CD4-positive, CD25-positive, alpha-beta regulatory T cell (primary cell): Measurements from ENCODE around the gene TMEM31. TPM values are rescaled to one million over a fixed set of nuclear protein-coding genes. Genes with fewer than 3 reads are reported as not detected.

Experiments
- ATAC-seq, 2 donors: fragments of 150-1000 bp; cut with Tn5 transposase; one replicate each; pipeline ENCODE4 v1.10.0; 2021; ENCODE audit warnings: low read depth in 2 of 2, moderate number of reproducible peaks in 2 of 2, moderate library complexity in 1 of 2
- DNase-seq, 3 donors: peaks; one replicate each; pipeline versions ENCODE4 v3.0.0 to v3.0.0-alpha.2; 2012 to 2022; ENCODE audit warnings: mixed read lengths in 1 of 3
- H3K27ac ChIP-seq: one replicate; pipeline ENCODE4 v1.7.0; 2013; ENCODE audit warnings: mild to moderate bottlenecking, low read length; ENCODE audit not compliant: insufficient read depth, poor library complexity, severe bottlenecking
- H3K27me3 ChIP-seq: one replicate; pipeline ENCODE4 v1.7.0; 2013; ENCODE audit warnings: low read length; ENCODE audit not compliant: control insufficient read depth, insufficient read depth
- H3K36me3 ChIP-seq: one replicate; pipeline ENCODE4 v1.7.0; 2013; ENCODE audit warnings: mild to moderate bottlenecking, low read length, moderate library complexity; ENCODE audit not compliant: control insufficient read depth, insufficient read depth
- H3K4me1 ChIP-seq: 2 replicates; pipeline ENCODE4 v1.7.0; 2013; ENCODE audit warnings: mild to moderate bottlenecking, low read length; ENCODE audit not compliant: insufficient read depth, control insufficient read depth, poor library complexity, severe bottlenecking
- H3K4me3 ChIP-seq: one replicate; pipeline ENCODE4 v1.7.0; 2013; ENCODE audit warnings: low read depth, mild to moderate bottlenecking, low read length, moderate library complexity
- H3K9me3 ChIP-seq, 2 experiments: 1 replicate in 1 of 2; 2 replicates in 1 of 2; pipeline ENCODE4 v1.7.0; 2013; ENCODE audit warnings: low read length in 2 of 2, mild to moderate bottlenecking in 1 of 2, moderate library complexity in 1 of 2; ENCODE audit not compliant: control insufficient read depth in 2 of 2
- H3K27ac Mint-ChIP-seq, 3 donors: one replicate each; pipeline ENCODE4 v1.8.0; 2020 to 2022; ENCODE audit warnings: mild to moderate bottlenecking in 3 of 3, mixed read lengths in 3 of 3, moderate library complexity in 2 of 3
- H3K27me3 Mint-ChIP-seq: one replicate; pipeline ENCODE4 v1.8.0; 2022; ENCODE audit warnings: mild to moderate bottlenecking, mixed read lengths
- H3K36me3 Mint-ChIP-seq: one replicate; pipeline ENCODE4 v1.8.0; 2020; ENCODE audit warnings: mixed read lengths
- H3K4me1 Mint-ChIP-seq, 4 donors: one replicate each; pipeline ENCODE4 v1.8.0; 2020 to 2022; ENCODE audit warnings: mixed read lengths in 4 of 4, mild to moderate bottlenecking in 1 of 4
- H3K4me3 Mint-ChIP-seq, 4 donors: one replicate each; pipeline ENCODE4 v1.8.0; 2020 to 2022; ENCODE audit warnings: mild to moderate bottlenecking in 4 of 4, mixed read lengths in 4 of 4, moderate library complexity in 3 of 4
- H3K9me3 Mint-ChIP-seq, 7 donors: one replicate each; pipeline ENCODE4 v1.8.0; 2020 to 2022; ENCODE audit warnings: mixed read lengths in 7 of 7, mild to moderate bottlenecking in 3 of 7, moderate library complexity in 2 of 7
- polyA plus RNA-seq, 4 donors: library from polyadenylated mRNA; unstranded; fragments of 300-500 nt; fragmentation: Illumina TruSeq; gene quantifications; one replicate each; pipeline ENCODE4 v1.2.3, GENCODE V29; 2021
- total RNA-seq: library from RNA; stranded (reverse); gene quantifications from one replicate; pipeline ENCODE4 v1.2.3, GENCODE V29; 2022

The TMEM31 gene
- not detected for total RNA-seq
- polyA plus RNA-seq = 1 to 10 TPM in 1 of 4 donors, not detected in 3; 1.0 TPM

- H3K36me3 ChIP-seq = no peaks in the 10 kb centered on the region
- H3K9me3 Mint-ChIP-seq = peaks cover 0 to 2% (median 0%) of the 10 kb centered on the region in 7 donors
- no peaks in the 10 kb centered on the region for H3K27me3 ChIP-seq
- H3K4me3 ChIP-seq = no peak within 1 kb of the TSS
- H3K4me1 ChIP-seq = no peaks in the 10 kb centered on the region
- ATAC-seq = no peak
- no peak within 1 kb of the TSS for H3K4me3 Mint-ChIP-seq
- H3K36me3 Mint-ChIP-seq = no peaks in the 10 kb centered on the region
- H3K27ac Mint-ChIP-seq = no peak within 1 kb of the TSS
- H3K4me1 Mint-ChIP-seq = no peaks in the 10 kb centered on the region
- no peaks in the 10 kb centered on the region for H3K27me3 Mint-ChIP-seq
- no peak for DNase-seq
- no peaks in the 10 kb centered on the region for H3K9me3 ChIP-seq
- H3K27ac ChIP-seq = no peak within 1 kb of the TSS
These were observed at the start of gene TMEM31 for GRCh38 chrX:103710609-103711008. TMEM31 (plus strand) TSS chrX:103710909; CDS start chrX:103712259, 1,350 bp downstream.

- Histone ChIP-seq H3K27ac (no peak overlapping the region), H3K4me1 (no peaks in the 10 kb centered on the region), H3K9me3 (no peaks in the 10 kb centered on the region), H3K4me3 (no peak overlapping the region), H3K36me3 (no peaks in the 10 kb centered on the region), H3K27me3 (peaks cover 3% of the 10 kb centered on the region)
- no peak for DNase-seq
- peaks cover 35% of the 10 kb centered on the region for H3K27me3 Mint-ChIP-seq
- peaks cover 0 to 4% (median 0%) of the 10 kb centered on the region in 7 donors for H3K9me3 Mint-ChIP-seq
- H3K27ac Mint-ChIP-seq = no peak overlapping the region
- no peak overlapping the region for H3K4me3 Mint-ChIP-seq
- H3K4me1 Mint-ChIP-seq = no peaks in the 10 kb centered on the region
- ATAC-seq = no peak
- no peaks in the 10 kb centered on the region for H3K36me3 Mint-ChIP-seq
These were observed 46.5 kb upstream of the TMEM31 start for GRCh38 chrX:103663981-103664762.

GRCh38 chrX:103666202-103667107 lies 44.3 kb upstream of the TMEM31 start:
- no peak overlapping the region for H3K27ac ChIP-seq
- Mint-ChIP-seq H3K9me3 (peaks cover 0 to 2% (median 0%) of the 10 kb centered on the region in 7 donors), H3K27ac (no peak overlapping the region), H3K27me3 (peaks cover 35% of the 10 kb centered on the region), H3K36me3 (no peaks in the 10 kb centered on the region), H3K4me3 (no peak overlapping the region), H3K4me1 (no peaks in the 10 kb centered on the region)
- H3K36me3 ChIP-seq = no peaks in the 10 kb centered on the region
- ATAC-seq (no peak), DNase-seq (no peak)
- peaks cover 3% of the 10 kb centered on the region for H3K27me3 ChIP-seq
- no peaks in the 10 kb centered on the region for H3K4me1 ChIP-seq
- no peaks in the 10 kb centered on the region for H3K9me3 ChIP-seq
- H3K4me3 ChIP-seq = no peak overlapping the region

- Mint-ChIP-seq H3K4me3 (no peak overlapping the region), H3K27ac (no peak overlapping the region), H3K9me3 (peaks cover 0 to 1% (median 0%) of the 10 kb centered on the region in 7 donors), H3K4me1 (no peaks in the 10 kb centered on the region), H3K27me3 (peaks cover 11% of the 10 kb centered on the region), H3K36me3 (no peaks in the 10 kb centered on the region)
- Histone ChIP-seq H3K4me1 (no peaks in the 10 kb centered on the region), H3K4me3 (no peak overlapping the region), H3K36me3 (peaks cover under 1% of the 10 kb centered on the region), H3K27me3 (no peaks in the 10 kb centered on the region), H3K9me3 (no peaks in the 10 kb centered on the region), H3K27ac (no peak overlapping the region)
- ATAC-seq = no peak
- DNase-seq = no peak
These were observed 41.0 kb upstream of the TMEM31 start for GRCh38 chrX:103669745-103670144.

GRCh38 chrX:103674531-103675454 lies 35.9 kb upstream of the TMEM31 start:
- Histone ChIP-seq H3K9me3 (no peaks in the 10 kb centered on the region), H3K4me1 (no peaks in the 10 kb centered on the region), H3K36me3 (peaks cover 30% of the 10 kb centered on the region), H3K4me3 (no peak overlapping the region), H3K27me3 (no peaks in the 10 kb centered on the region), H3K27ac (no peak overlapping the region)
- Mint-ChIP-seq H3K36me3 (peaks cover 6% of the 10 kb centered on the region), H3K27me3 (no peaks in the 10 kb centered on the region), H3K27ac (no peak overlapping the region), H3K4me1 (peaks cover 0 to 7% (median 0%) of the 10 kb centered on the region in 4 donors), H3K4me3 (no peak overlapping the region), H3K9me3 (peaks cover 0 to 1% (median 0%) of the 10 kb centered on the region in 7 donors)
- DNase-seq (no peak), ATAC-seq (no peak)

GRCh38 chrX:103678199-103678993 lies 32.3 kb upstream of the TMEM31 start:
- Histone ChIP-seq H3K4me3 (no peak overlapping the region), H3K27ac (no peak overlapping the region), H3K9me3 (no peaks in the 10 kb centered on the region), H3K27me3 (no peaks in the 10 kb centered on the region), H3K36me3 (peaks cover 43% of the 10 kb centered on the region), H3K4me1 (no peaks in the 10 kb centered on the region)
- peaks cover 8% of the 10 kb centered on the region for H3K36me3 Mint-ChIP-seq
- no peaks in the 10 kb centered on the region for H3K9me3 Mint-ChIP-seq
- H3K27me3 Mint-ChIP-seq = no peaks in the 10 kb centered on the region
- ATAC-seq = no peak
- H3K27ac Mint-ChIP-seq = no peak overlapping the region
- peaks cover 0 to 7% (median 0%) of the 10 kb centered on the region in 4 donors for H3K4me1 Mint-ChIP-seq
- no peak for DNase-seq
- H3K4me3 Mint-ChIP-seq = no peak overlapping the region
